CD4-positive, CD25-positive, alpha-beta regulatory T cell (primary cell): ENCODE measurements around the gene PRR29. TPM values are rescaled to one million over a fixed set of nuclear protein-coding genes. Genes with fewer than 3 reads are reported as not detected.

ENCODE experiments used
- ATAC-seq, 2 donors: fragments of 150-1000 bp; cut with Tn5 transposase; one replicate each; pipeline ENCODE4 v1.10.0; 2021; ENCODE audit warnings: low read depth in 2 of 2, moderate number of reproducible peaks in 2 of 2, moderate library complexity in 1 of 2
- DNase-seq, 3 donors: peaks; one replicate each; pipeline versions ENCODE4 v3.0.0 to v3.0.0-alpha.2; 2012 to 2022; ENCODE audit warnings: mixed read lengths in 1 of 3
- H3K27ac ChIP-seq: one replicate; pipeline ENCODE4 v1.7.0; 2013; ENCODE audit warnings: mild to moderate bottlenecking, low read length; ENCODE audit not compliant: insufficient read depth, poor library complexity, severe bottlenecking
- H3K27me3 ChIP-seq: one replicate; pipeline ENCODE4 v1.7.0; 2013; ENCODE audit warnings: low read length; ENCODE audit not compliant: control insufficient read depth, insufficient read depth
- H3K36me3 ChIP-seq: one replicate; pipeline ENCODE4 v1.7.0; 2013; ENCODE audit warnings: mild to moderate bottlenecking, low read length, moderate library complexity; ENCODE audit not compliant: control insufficient read depth, insufficient read depth
- H3K4me1 ChIP-seq: 2 replicates; pipeline ENCODE4 v1.7.0; 2013; ENCODE audit warnings: mild to moderate bottlenecking, low read length; ENCODE audit not compliant: insufficient read depth, control insufficient read depth, poor library complexity, severe bottlenecking
- H3K4me3 ChIP-seq: one replicate; pipeline ENCODE4 v1.7.0; 2013; ENCODE audit warnings: low read depth, mild to moderate bottlenecking, low read length, moderate library complexity
- H3K9me3 ChIP-seq, 2 experiments: 1 replicate in 1 of 2; 2 replicates in 1 of 2; pipeline ENCODE4 v1.7.0; 2013; ENCODE audit warnings: low read length in 2 of 2, mild to moderate bottlenecking in 1 of 2, moderate library complexity in 1 of 2; ENCODE audit not compliant: control insufficient read depth in 2 of 2
- H3K27ac Mint-ChIP-seq, 3 donors: one replicate each; pipeline ENCODE4 v1.8.0; 2020 to 2022; ENCODE audit warnings: mild to moderate bottlenecking in 3 of 3, mixed read lengths in 3 of 3, moderate library complexity in 2 of 3
- H3K27me3 Mint-ChIP-seq: one replicate; pipeline ENCODE4 v1.8.0; 2022; ENCODE audit warnings: mild to moderate bottlenecking, mixed read lengths
- H3K36me3 Mint-ChIP-seq: one replicate; pipeline ENCODE4 v1.8.0; 2020; ENCODE audit warnings: mixed read lengths
- H3K4me1 Mint-ChIP-seq, 4 donors: one replicate each; pipeline ENCODE4 v1.8.0; 2020 to 2022; ENCODE audit warnings: mixed read lengths in 4 of 4, mild to moderate bottlenecking in 1 of 4
- H3K4me3 Mint-ChIP-seq, 4 donors: one replicate each; pipeline ENCODE4 v1.8.0; 2020 to 2022; ENCODE audit warnings: mild to moderate bottlenecking in 4 of 4, mixed read lengths in 4 of 4, moderate library complexity in 3 of 4
- H3K9me3 Mint-ChIP-seq, 7 donors: one replicate each; pipeline ENCODE4 v1.8.0; 2020 to 2022; ENCODE audit warnings: mixed read lengths in 7 of 7, mild to moderate bottlenecking in 3 of 7, moderate library complexity in 2 of 7
- polyA plus RNA-seq, 4 donors: library from polyadenylated mRNA; unstranded; fragments of 300-500 nt; fragmentation: Illumina TruSeq; gene quantifications; one replicate each; pipeline ENCODE4 v1.2.3, GENCODE V29; 2021
- total RNA-seq: library from RNA; stranded (reverse); gene quantifications from one replicate; pipeline ENCODE4 v1.2.3, GENCODE V29; 2022

Gene PRR29
- total and polyA plus RNA-seq, 5 donors from 2014 or later, result 0.52 to 6.9 (median 6.0) TPM

DNA sequence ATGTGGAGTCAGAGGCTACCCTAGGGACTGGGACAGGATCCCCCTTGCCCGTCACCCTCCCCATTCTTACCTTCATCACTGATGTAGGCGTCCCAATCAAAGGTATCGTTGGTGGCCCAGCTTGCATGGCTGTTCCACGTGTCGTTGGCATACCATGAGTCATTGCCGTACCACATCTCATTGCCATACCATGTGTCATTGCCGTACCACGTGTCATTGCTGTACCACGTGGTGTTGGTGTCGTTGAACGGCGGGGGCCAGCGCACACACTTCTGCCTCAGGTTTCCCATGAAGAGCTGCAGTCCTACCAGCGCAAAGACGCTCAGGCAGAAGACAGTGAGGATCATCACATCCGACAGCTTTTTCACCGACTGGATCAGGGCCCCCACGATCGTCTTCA is 30.2 kb upstream of the PRR29 start:
- H3K27ac ChIP-seq, result no peak overlapping the region
- ATAC-seq (no peak), DNase-seq (no peak)
- no peaks in the 10 kb centered on the region for H3K4me1 ChIP-seq
- Mint-ChIP-seq H3K4me3 (no peak overlapping the region), H3K27me3 (no peaks in the 10 kb centered on the region), H3K9me3 (peaks cover 0 to 1% (median 0%) of the 10 kb centered on the region in 7 donors), H3K4me1 (peaks cover 0 to 16% (median 2%) of the 10 kb centered on the region in 4 donors), H3K36me3 (no peaks in the 10 kb centered on the region), H3K27ac (peak overlapping the region in 1 of 3 donors; percentile 43)
- H3K36me3 ChIP-seq, result no peaks in the 10 kb centered on the region
- H3K4me3 ChIP-seq, result no peak overlapping the region
- H3K9me3 ChIP-seq, result no peaks in the 10 kb centered on the region
- no peaks in the 10 kb centered on the region for H3K27me3 ChIP-seq

DNA sequence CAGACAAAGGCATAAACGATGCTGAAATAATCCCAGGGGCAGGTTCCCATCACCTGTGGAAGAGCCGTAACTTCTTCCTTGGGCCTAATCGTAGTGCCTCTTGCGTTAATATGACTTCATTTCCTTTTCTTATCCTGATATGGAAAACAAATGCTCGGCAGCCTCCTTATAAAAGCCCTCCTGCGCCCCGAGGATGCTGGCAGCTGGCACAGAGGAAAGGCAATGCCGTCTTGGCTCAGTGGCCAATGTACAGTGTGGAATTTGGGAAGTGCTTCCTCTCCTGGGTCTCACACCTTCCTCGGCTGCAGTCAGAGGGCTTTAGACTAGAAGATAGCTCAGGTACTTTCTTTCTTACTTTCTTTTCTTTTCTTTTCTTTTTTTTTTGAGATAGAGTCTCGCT is 28.9 kb upstream of the PRR29 start:
- no peak overlapping the region for H3K27ac ChIP-seq
- no peaks in the 10 kb centered on the region for H3K36me3 ChIP-seq
- Mint-ChIP-seq H3K9me3 (peaks cover 0 to 1% (median 0%) of the 10 kb centered on the region in 7 donors), H3K4me1 (peaks cover 0 to 16% (median 2%) of the 10 kb centered on the region in 4 donors), H3K27ac (no peak overlapping the region), H3K4me3 (peak overlapping the region in 1 of 4 donors; percentile 35), H3K36me3 (no peaks in the 10 kb centered on the region), H3K27me3 (peaks cover 4% of the 10 kb centered on the region)
- no peak for ATAC-seq
- no peaks in the 10 kb centered on the region for H3K27me3 ChIP-seq
- H3K4me3 ChIP-seq, result no peak overlapping the region
- no peaks in the 10 kb centered on the region for H3K9me3 ChIP-seq
- DNase-seq, result no peak
- no peaks in the 10 kb centered on the region for H3K4me1 ChIP-seq

DNA sequence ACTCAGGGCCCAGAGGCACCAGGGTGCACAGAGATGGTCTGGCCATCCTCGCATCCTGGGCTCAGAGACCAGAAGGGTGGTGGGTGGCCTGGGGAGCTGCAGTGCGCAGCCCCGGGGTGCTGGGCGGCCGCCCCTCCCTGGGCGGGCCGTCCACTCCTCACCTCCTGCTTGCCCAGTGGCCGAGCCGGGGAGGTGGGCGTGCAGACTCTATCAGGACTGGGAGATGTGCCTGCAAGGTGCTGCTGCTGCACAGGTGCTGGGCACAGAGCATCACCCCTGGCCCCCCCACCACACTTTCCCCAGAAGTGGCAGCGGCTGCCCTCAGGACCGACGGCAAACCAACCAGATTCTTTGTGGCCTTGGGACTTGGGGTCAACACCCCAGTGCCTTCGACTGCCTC is 25.4 kb upstream of the PRR29 start, which contains the start of gene SCN4A:
Gene SCN4A, minus strand, starts transcription at position 123 of the 400 bp plus-strand sequence. Its CDS starts 77 bp downstream, at position 46.
- H3K27ac ChIP-seq, result no peak within 1 kb of the TSS
- H3K36me3 Mint-ChIP-seq, result no peaks in the 10 kb centered on the region
- H3K9me3 Mint-ChIP-seq, result no peaks in the 10 kb centered on the region
- peaks cover 5% of the 10 kb centered on the region for H3K27me3 ChIP-seq
- no peaks in the 10 kb centered on the region for H3K9me3 ChIP-seq
- H3K36me3 ChIP-seq, result no peaks in the 10 kb centered on the region
- DNase-seq (no peak), ATAC-seq (no peak)
- H3K27me3 Mint-ChIP-seq, result peaks cover 9% of the 10 kb centered on the region
- peak within 1 kb of the TSS; percentile 52 to 83 (median 62) for H3K27ac Mint-ChIP-seq
- H3K4me1 ChIP-seq, result no peaks in the 10 kb centered on the region
- H3K4me1 Mint-ChIP-seq, result peaks cover 0 to 10% (median 2%) of the 10 kb centered on the region in 4 donors
- H3K4me3 Mint-ChIP-seq, result no peak within 1 kb of the TSS
- H3K4me3 ChIP-seq, result no peak within 1 kb of the TSS

DNA sequence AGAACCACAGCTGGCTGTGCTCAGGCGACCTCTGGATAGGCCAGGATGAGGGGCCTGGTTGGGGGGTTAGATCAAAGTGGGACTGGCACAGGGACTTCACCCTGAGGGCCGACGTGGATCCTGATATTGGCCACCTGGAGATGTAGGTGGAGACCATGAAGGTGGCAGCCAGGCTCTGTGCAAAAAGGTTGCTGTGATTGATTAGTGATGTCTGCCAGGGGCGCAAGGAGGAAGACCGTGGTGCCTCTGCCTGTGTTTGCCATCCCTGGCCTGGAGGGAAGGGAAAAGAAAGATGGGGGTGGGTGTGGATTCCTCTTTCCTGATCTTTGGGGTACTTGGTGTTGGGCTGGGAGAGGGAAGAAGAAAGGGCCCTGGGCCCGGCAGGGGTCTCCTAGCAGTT is 24.9 kb upstream of the PRR29 start:
- Histone ChIP-seq H3K4me3 (no peak overlapping the region), H3K27me3 (peaks cover 5% of the 10 kb centered on the region), H3K27ac (no peak overlapping the region), H3K4me1 (no peaks in the 10 kb centered on the region), H3K36me3 (no peaks in the 10 kb centered on the region), H3K9me3 (no peaks in the 10 kb centered on the region)
- no peak for ATAC-seq
- H3K27ac Mint-ChIP-seq, result peak overlapping the region; percentile 52 to 83 (median 62)
- H3K27me3 Mint-ChIP-seq, result peaks cover 9% of the 10 kb centered on the region
- peaks cover 0 to 10% (median 2%) of the 10 kb centered on the region in 4 donors for H3K4me1 Mint-ChIP-seq
- DNase-seq, result no peak
- no peaks in the 10 kb centered on the region for H3K9me3 Mint-ChIP-seq
- H3K4me3 Mint-ChIP-seq, result no peak overlapping the region
- no peaks in the 10 kb centered on the region for H3K36me3 Mint-ChIP-seq

GRCh38 chr17:63973930-63974593 is 24.1 kb upstream of the PRR29 start:
- no peak overlapping the region for H3K27ac ChIP-seq
- no peaks in the 10 kb centered on the region for H3K4me1 ChIP-seq
- Mint-ChIP-seq H3K27ac (peak overlapping the region in 2 of 3 donors; percentile 58 to 83), H3K36me3 (no peaks in the 10 kb centered on the region), H3K27me3 (peaks cover 9% of the 10 kb centered on the region), H3K4me1 (peaks cover 0 to 10% (median 1%) of the 10 kb centered on the region in 4 donors), H3K9me3 (no peaks in the 10 kb centered on the region), H3K4me3 (no peak overlapping the region)
- H3K27me3 ChIP-seq, result peaks cover 5% of the 10 kb centered on the region
- no peaks in the 10 kb centered on the region for H3K9me3 ChIP-seq
- DNase-seq (no peak), ATAC-seq (no peak)
- H3K36me3 ChIP-seq, result no peaks in the 10 kb centered on the region
- no peak overlapping the region for H3K4me3 ChIP-seq

DNA sequence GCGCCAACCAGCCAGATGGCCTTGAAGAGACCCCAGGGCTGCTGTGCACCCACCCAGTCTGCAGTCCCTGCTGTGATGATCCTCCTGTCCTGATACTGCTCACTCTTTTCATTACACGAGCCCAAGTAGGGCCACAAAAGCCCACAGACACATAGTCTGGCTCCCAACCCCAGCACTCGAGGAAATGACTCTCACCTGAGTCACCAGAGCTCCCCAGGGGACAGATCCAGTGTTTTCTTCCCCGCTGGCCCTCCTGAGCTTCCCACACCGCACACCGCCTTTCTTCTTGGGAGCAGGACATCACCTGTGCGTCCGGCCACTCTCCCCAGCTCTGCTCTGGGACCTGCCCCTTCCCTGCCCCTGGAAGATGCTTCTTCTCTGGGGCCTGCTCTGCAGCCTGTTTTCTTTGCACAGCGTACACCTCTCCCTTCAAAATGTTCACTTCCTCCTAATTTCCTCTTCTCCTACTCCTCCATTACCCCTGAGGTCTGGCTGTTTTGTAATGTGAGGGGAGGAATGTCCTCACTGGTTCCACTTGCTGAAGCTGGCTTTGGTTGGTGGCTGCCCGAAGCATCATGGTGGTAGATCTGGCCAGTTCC is 23.5 kb upstream of the PRR29 start:
- H3K27me3 ChIP-seq, result peaks cover 5% of the 10 kb centered on the region
- H3K9me3 ChIP-seq, result no peaks in the 10 kb centered on the region
- H3K4me3 ChIP-seq, result no peak overlapping the region
- H3K36me3 Mint-ChIP-seq, result no peaks in the 10 kb centered on the region
- peaks cover 0 to 10% (median 0%) of the 10 kb centered on the region in 4 donors for H3K4me1 Mint-ChIP-seq
- no peaks in the 10 kb centered on the region for H3K4me1 ChIP-seq
- H3K27ac ChIP-seq, result no peak overlapping the region
- DNase-seq (no peak), ATAC-seq (no peak)
- H3K27ac Mint-ChIP-seq, result peak overlapping the region in 2 of 3 donors; percentile 58 to 83
- H3K4me3 Mint-ChIP-seq, result no peak overlapping the region
- H3K27me3 Mint-ChIP-seq, result peaks cover 9% of the 10 kb centered on the region
- H3K9me3 Mint-ChIP-seq, result no peaks in the 10 kb centered on the region
- H3K36me3 ChIP-seq, result no peaks in the 10 kb centered on the region

DNA sequence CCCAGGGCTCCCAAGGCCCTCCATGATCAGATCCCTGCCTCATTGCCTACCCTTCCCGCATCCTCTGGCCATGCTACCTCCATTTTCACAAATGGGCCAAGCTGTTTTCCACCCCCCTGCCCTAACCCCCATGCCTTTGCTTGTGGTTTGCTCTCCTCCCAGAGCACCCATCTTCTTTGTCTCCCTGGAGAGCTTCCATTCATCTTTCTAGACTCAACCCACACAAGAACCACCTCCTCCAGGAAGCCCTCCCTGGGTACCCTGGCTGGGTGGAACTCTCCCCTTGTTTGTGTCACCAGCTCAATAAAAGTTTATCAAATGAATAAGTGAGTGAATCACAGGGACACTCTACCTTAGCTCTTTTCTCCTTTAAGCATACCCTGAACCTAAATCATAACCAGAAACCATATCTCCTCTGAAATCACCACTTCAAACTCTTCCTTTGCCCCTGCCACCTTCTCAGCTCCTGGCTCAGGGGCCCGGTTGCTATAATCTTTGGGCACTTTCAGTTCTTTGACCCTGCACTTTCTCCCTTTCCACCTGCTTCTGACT is 22.5 kb upstream of the PRR29 start:
- Mint-ChIP-seq H3K4me3 (no peak overlapping the region), H3K4me1 (peaks cover 0 to 10% (median 0%) of the 10 kb centered on the region in 4 donors), H3K27ac (no peak overlapping the region), H3K9me3 (peaks cover 0 to 2% (median 0%) of the 10 kb centered on the region in 7 donors), H3K36me3 (no peaks in the 10 kb centered on the region), H3K27me3 (peaks cover 9% of the 10 kb centered on the region)
- H3K9me3 ChIP-seq, result no peaks in the 10 kb centered on the region
- no peaks in the 10 kb centered on the region for H3K4me1 ChIP-seq
- no peak for DNase-seq
- H3K27ac ChIP-seq, result no peak overlapping the region
- H3K36me3 ChIP-seq, result no peaks in the 10 kb centered on the region
- no peak for ATAC-seq
- no peak overlapping the region for H3K4me3 ChIP-seq
- H3K27me3 ChIP-seq, result peaks cover 5% of the 10 kb centered on the region
